Activated naive CD8-positive, alpha-beta T cell treated with anti-CD3 and anti-CD28 coated beads, Interleukin-2, amount 10 ng/mL, durations not matched to agents 7 days and 5 days (primary cell): Measurements from ENCODE around the gene C1orf35. TPM values are rescaled to one million over a fixed set of nuclear protein-coding genes. Genes with fewer than 3 reads are reported as not detected.

ENCODE experiments used
- ATAC-seq: fragments of 150-1000 bp; cut with Tn5 transposase; one replicate; pipeline ENCODE4 v1.10.0; 2021; ENCODE audit warnings: low read depth, moderate library complexity
- POLR2A ChIA-PET: fragments of 350-600 bp; sonication (Branson Sonifier 250); formaldehyde crosslinking; loops from one replicate; lab custom pipeline; 2021; ENCODE audit warnings: antibody characterized with exemption; lab: Charles Lee
- DNase-seq: peaks from one replicate; pipeline ENCODE4 v3.0.0; 2021
- H3K27ac Mint-ChIP-seq: one replicate; pipeline ENCODE4 v1.8.0; 2022; ENCODE audit warnings: mild to moderate bottlenecking, mixed read lengths
- H3K27me3 Mint-ChIP-seq: one replicate; pipeline ENCODE4 v1.8.0; 2022; ENCODE audit warnings: mild to moderate bottlenecking, moderate library complexity, mixed read lengths
- H3K36me3 Mint-ChIP-seq: one replicate; pipeline ENCODE4 v1.8.0; 2021; ENCODE audit warnings: mild to moderate bottlenecking, mixed read lengths
- H3K4me1 Mint-ChIP-seq: one replicate; pipeline ENCODE4 v1.8.0; 2021; ENCODE audit warnings: mixed read lengths
- H3K4me3 Mint-ChIP-seq: one replicate; pipeline ENCODE4 v1.8.0; 2022; ENCODE audit warnings: mild to moderate bottlenecking, moderate library complexity, mixed read lengths
- H3K9me3 Mint-ChIP-seq: one replicate; pipeline ENCODE4 v1.8.0; 2021; ENCODE audit warnings: mixed read lengths
- total RNA-seq, 2 experiments: library from RNA; stranded (reverse); gene quantifications; one replicate each; pipeline ENCODE4 v1.2.3, GENCODE V29; 2021

C1orf35 gene
- total RNA-seq: 10 to 100 TPM; 25.2 to 29.2 TPM

DNA sequence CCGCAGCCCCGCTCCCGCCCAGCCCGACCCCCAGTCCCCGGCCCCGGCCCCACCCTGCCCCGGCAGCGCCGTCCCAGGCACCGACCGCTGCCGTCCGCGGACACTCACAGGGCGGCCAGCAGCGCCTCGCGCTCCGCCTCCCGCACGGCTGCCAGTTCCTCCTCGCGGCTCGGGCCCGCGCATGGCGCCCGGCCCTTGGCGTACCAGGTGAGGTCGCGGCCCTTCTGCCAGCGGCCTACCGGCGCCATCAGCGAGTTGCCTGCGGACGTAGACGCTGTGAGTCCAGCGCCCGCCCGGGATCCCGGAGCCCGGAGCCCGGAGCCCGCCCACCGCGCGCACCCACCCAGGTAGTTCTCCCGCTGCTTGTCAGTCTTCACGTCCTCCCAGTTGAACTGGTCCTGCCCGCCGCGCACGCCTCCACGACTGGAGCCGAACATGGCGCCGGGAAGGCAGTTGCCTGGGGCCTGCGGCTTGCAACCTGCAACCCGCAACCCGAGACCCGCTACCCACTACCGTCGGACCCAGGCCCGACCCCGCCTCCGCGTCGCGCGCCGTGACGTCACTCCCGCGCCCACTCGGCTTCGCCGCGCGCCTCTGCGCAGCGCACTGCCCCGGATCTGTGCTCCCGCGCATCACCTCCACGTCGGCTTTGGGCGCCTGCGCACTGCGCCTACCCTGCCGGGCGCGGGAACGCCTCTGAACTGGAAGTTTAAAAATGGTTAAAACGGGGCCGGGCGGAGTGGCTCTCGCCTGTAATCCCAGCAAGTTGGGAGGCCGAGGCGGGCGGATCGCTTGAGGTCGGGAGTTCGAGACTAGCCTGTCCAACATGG lies at the start of gene C1orf35:
C1orf35 (minus strand) TSS at position 535 of the 830 bp plus-strand sequence; CDS start at position 437, 98 bp downstream.
- POLR2A ChIA-PET: interaction anchor here (1.0 to 1.2 kb wide), 2 partner anchors 20 to 24 kb away, joined by 3 to 5 read pairs; partner anchors contain the start of gene ARF1
- peak within 1 kb of the TSS; percentile 93 for H3K4me3 Mint-ChIP-seq
- peak; percentile 91 for ATAC-seq

GRCh38 chr1:228152918-228153258 lies 49.8 kb upstream of the C1orf35 start:
- DNase-seq (no peak), ATAC-seq (no peak)
- no peak overlapping the region for H3K4me3 Mint-ChIP-seq
- no peaks in the 10 kb centered on the region for H3K27me3 Mint-ChIP-seq
- H3K9me3 Mint-ChIP-seq: no peaks in the 10 kb centered on the region
- POLR2A ChIA-PET: interaction anchor here (0.8 to 2.6 kb wide), 2 partner anchors 8 to 13 kb away, joined by 6 to 16 read pairs; partner anchors contain the start of gene IBA57
- H3K4me1 Mint-ChIP-seq: peaks cover 12% of the 10 kb centered on the region
- no peaks in the 10 kb centered on the region for H3K36me3 Mint-ChIP-seq
- H3K27ac Mint-ChIP-seq: peak overlapping the region; percentile 40

More for the DNA sequence above, at the start of gene C1orf35:
- Mint-ChIP-seq H3K4me1 (peaks cover 15% of the 10 kb centered on the region), H3K36me3 (peaks cover 9% of the 10 kb centered on the region), H3K27me3 (no peaks in the 10 kb centered on the region), H3K27ac (peak within 1 kb of the TSS; percentile 93), H3K9me3 (no peaks in the 10 kb centered on the region)
- peak; percentile 96 for DNase-seq

DNA sequence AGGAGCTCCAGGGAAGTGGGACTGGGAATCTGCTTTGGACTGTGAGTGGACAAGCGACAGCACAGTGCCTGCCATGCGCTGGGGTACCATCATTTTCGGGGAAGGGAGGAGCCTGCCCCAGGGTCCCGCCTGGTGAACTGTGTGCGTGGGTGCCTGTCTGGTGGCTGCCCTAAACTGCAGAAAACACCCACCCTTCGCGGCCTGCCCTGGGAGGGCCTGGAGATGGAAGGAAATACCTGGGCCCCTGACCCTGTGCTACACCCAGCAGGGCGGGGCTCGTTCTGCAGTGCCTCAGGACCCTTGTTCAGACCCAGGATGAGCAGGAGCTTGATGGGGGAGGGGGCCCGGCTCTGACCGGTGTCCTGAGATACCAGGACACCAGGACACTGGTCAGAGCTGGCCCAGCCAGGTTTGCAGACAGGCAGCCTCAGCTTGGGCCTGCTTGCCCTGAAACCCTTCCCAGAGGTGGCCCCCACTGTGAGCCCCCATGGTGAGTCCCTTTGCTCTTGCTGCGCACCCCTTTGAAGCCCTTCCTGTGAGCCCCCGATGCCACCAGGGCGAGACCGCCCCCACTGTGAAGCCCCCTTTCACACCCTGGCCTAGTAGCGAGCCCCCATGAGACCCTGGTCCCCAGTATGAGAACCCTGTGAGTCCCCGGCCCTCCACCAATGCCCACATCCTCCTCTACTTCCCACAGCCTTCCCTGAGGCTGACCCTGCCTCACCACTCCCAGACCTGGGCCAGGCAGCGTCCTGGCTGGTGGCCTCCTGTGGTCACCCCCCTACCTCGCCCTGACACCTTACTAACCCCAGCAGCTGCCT lies 49.2 kb upstream of the C1orf35 start:
- Mint-ChIP-seq H3K27ac (peak overlapping the region; percentile 40), H3K4me1 (peaks cover 10% of the 10 kb centered on the region), H3K36me3 (no peaks in the 10 kb centered on the region), H3K27me3 (no peaks in the 10 kb centered on the region), H3K9me3 (no peaks in the 10 kb centered on the region), H3K4me3 (no peak overlapping the region)
- POLR2A ChIA-PET: interaction anchor here (0.8 to 2.6 kb wide), 3 partner anchors 8 to 14 kb away, joined by 5 to 16 read pairs (median 6); partner anchors contain the start of genes GUK1 and IBA57
- DNase-seq (no peak), ATAC-seq (no peak)

DNA sequence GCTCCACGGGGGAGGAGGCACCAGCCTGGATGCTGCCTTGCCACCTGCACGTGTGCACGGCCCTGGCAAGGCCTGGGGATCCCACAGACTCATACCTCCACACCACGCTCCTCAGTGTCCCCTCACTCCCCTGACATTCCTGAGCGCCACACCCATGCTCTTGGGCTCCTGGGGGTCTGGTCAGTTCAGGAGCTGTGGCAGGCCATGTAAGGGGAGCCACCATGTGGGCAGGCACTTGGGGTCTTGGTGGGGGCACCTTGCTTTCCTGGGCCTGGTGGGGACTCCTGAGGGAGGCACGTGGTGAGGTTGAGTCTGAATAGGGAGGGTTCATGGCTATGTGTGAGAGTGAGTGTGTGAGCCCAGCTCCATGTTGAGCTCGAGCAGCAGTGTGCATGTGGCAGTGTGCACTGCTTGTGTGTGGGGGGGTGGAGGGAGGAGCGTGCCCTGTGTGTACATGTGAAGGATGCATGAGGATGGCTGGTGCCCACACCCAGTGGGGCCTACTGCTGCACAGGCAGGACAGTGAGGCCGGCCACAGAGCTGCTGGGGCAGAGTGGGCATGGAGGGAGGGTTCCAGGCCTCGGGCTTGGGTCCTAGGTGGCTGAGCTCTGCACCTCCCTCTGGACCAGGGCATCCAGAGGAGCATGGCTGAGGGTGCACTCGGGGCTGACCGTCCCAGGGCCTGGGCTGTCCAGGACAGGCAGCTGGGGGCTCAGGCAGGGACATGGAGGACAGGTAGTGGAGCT lies 48.2 kb upstream of the C1orf35 start:
- Mint-ChIP-seq H3K4me1 (peaks cover 6% of the 10 kb centered on the region), H3K9me3 (no peaks in the 10 kb centered on the region), H3K36me3 (no peaks in the 10 kb centered on the region), H3K27ac (peak overlapping the region; percentile 5), H3K4me3 (no peak overlapping the region), H3K27me3 (no peaks in the 10 kb centered on the region)
- ATAC-seq: no peak
- POLR2A ChIA-PET: interaction anchor here (0.8 to 2.6 kb wide), 5 partner anchors 9 to 255 kb away, joined by 4 to 16 read pairs (median 5); partner anchors contain the start of genes GUK1, IBA57 and TRIM11
- DNase-seq: peak; percentile 31

GRCh38 chr1:228150461-228151179 lies 47.5 kb upstream of the C1orf35 start:
- Mint-ChIP-seq H3K27me3 (no peaks in the 10 kb centered on the region), H3K27ac (no peak overlapping the region), H3K9me3 (no peaks in the 10 kb centered on the region), H3K36me3 (no peaks in the 10 kb centered on the region), H3K4me1 (peaks cover 4% of the 10 kb centered on the region), H3K4me3 (no peak overlapping the region)
- POLR2A ChIA-PET: interaction anchor here (0.8 to 2.6 kb wide), 4 partner anchors 8 to 256 kb away, joined by 4 to 16 read pairs (median 5); partner anchors contain the start of genes IBA57 and TRIM11
- DNase-seq: peak; percentile 26
- no peak for ATAC-seq

DNA sequence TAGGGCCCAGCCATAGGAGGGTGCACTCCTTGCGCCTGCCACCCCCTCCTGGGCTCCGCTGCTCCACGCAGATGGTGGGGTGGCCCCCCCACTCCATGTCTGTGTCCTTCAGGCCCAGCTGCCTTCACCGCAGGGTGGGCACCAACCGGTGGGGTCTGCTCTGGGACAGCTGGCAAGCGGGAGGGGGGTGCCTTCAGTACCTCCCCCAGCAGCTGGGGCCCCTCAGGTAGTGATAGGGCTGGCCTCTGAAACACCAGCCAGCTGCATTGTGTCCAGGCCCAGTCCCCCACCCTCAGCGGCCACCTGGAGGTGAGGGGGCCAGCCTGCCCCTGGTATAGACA lies 47.0 kb upstream of the C1orf35 start:
- H3K9me3 Mint-ChIP-seq: no peaks in the 10 kb centered on the region
- no peaks in the 10 kb centered on the region for H3K36me3 Mint-ChIP-seq
- DNase-seq (peak; percentile 28), ATAC-seq (no peak)
- H3K4me3 Mint-ChIP-seq: no peak overlapping the region
- POLR2A ChIA-PET: interaction anchor here (2.6 kb wide), 1 partner anchor 16 kb away, joined by 16 read pairs; the partner anchor contains the start of gene IBA57
- no peak overlapping the region for H3K27ac Mint-ChIP-seq
- H3K27me3 Mint-ChIP-seq: no peaks in the 10 kb centered on the region
- peaks cover 2% of the 10 kb centered on the region for H3K4me1 Mint-ChIP-seq

GRCh38 chr1:228149406-228150119 lies 46.4 kb upstream of the C1orf35 start, which contains the start of gene GJC2:
TSS of gene GJC2 (plus strand) at chr1:228149930. CDS start at chr1:228157759, 7,829 bp downstream.
- DNase-seq (peak; percentile 24), ATAC-seq (no peak)
- no peaks in the 10 kb centered on the region for H3K27me3 Mint-ChIP-seq
- no peaks in the 10 kb centered on the region for H3K36me3 Mint-ChIP-seq
- POLR2A ChIA-PET: interaction anchor here (1.2 kb wide), 1 partner anchor 15 kb away, joined by 4 read pairs; the partner anchor contains the start of gene IBA57
- H3K4me3 Mint-ChIP-seq: no peak within 1 kb of the TSS
- H3K27ac Mint-ChIP-seq: peak within 1 kb of the TSS; percentile 4
- H3K9me3 Mint-ChIP-seq: no peaks in the 10 kb centered on the region
- H3K4me1 Mint-ChIP-seq: peaks cover 3% of the 10 kb centered on the region

- H3K4me1 Mint-ChIP-seq: peaks cover 5% of the 10 kb centered on the region
- DNase-seq (no peak), ATAC-seq (no peak)
- H3K36me3 Mint-ChIP-seq: peaks cover 3% of the 10 kb centered on the region
- no peaks in the 10 kb centered on the region for H3K27me3 Mint-ChIP-seq
- no peak overlapping the region for H3K4me3 Mint-ChIP-seq
- H3K27ac Mint-ChIP-seq: no peak overlapping the region
- H3K9me3 Mint-ChIP-seq: no peaks in the 10 kb centered on the region
- POLR2A ChIA-PET: interaction anchor here (0.7 to 1.2 kb wide), 2 partner anchors 16 to 261 kb away, joined by 3 to 4 read pairs; partner anchors contain the start of gene IBA57
Measured at GRCh38 chr1:228148935-228149405, 45.8 kb upstream of the C1orf35 start.

DNA sequence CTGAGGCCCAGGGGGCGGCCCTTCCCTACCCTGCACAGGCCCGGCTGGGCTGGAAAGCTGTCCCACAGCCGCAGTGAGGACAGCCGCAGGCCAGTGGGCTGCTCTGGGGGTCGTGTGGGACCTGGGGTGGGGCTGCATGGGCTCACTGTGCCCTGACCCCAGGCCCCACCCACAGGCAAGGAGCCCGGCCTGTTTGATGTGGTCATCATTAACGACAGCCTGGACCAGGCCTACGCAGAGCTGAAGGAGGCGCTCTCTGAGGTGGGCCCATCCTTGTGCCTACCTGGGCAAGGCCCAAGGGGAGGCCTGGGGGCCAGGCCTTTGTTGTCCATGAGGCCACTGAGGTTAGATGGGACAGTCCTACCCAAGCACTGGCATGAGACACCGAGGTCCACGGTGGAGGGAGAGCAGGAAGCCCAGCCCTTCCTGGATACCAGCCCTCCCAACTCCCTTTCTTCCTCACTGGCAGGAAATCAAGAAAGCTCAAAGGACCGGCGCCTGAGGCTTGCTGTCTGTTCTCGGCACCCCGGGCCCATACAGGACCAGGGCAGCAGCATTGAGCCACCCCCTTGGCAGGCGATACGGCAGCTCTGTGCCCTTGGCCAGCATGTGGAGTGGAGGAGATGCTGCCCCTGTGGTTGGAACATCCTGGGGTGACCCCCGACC lies 45.2 kb upstream of the C1orf35 start:
- H3K27me3 Mint-ChIP-seq: no peaks in the 10 kb centered on the region
- no peak overlapping the region for H3K4me3 Mint-ChIP-seq
- H3K9me3 Mint-ChIP-seq: no peaks in the 10 kb centered on the region
- peaks cover 6% of the 10 kb centered on the region for H3K36me3 Mint-ChIP-seq
- DNase-seq (peak; percentile 27), ATAC-seq (no peak)
- peaks cover 11% of the 10 kb centered on the region for H3K4me1 Mint-ChIP-seq
- POLR2A ChIA-PET: interaction anchor here (0.7 to 1.2 kb wide), 2 partner anchors 17 to 261 kb away, joined by 3 to 4 read pairs; partner anchors contain the start of gene IBA57
- no peak overlapping the region for H3K27ac Mint-ChIP-seq

GRCh38 chr1:228147768-228148167 lies 44.6 kb upstream of the C1orf35 start:
- peaks cover 6% of the 10 kb centered on the region for H3K36me3 Mint-ChIP-seq
- POLR2A ChIA-PET: no interaction called here
- no peaks in the 10 kb centered on the region for H3K27me3 Mint-ChIP-seq
- H3K9me3 Mint-ChIP-seq: no peaks in the 10 kb centered on the region
- no peak overlapping the region for H3K4me3 Mint-ChIP-seq
- peaks cover 15% of the 10 kb centered on the region for H3K4me1 Mint-ChIP-seq
- DNase-seq: peak; percentile 24
- no peak for ATAC-seq
- no peak overlapping the region for H3K27ac Mint-ChIP-seq

- peaks cover 8% of the 10 kb centered on the region for H3K36me3 Mint-ChIP-seq
- H3K9me3 Mint-ChIP-seq: no peaks in the 10 kb centered on the region
- H3K4me1 Mint-ChIP-seq: peaks cover 20% of the 10 kb centered on the region
- no peaks in the 10 kb centered on the region for H3K27me3 Mint-ChIP-seq
- POLR2A ChIA-PET: no interaction called here
- H3K27ac Mint-ChIP-seq: no peak overlapping the region
- ATAC-seq (no peak), DNase-seq (no peak)
- H3K4me3 Mint-ChIP-seq: no peak overlapping the region
Measured at GRCh38 chr1:228147151-228147693, 44.1 kb upstream of the C1orf35 start.
